GM21786 (cell line): Measurements from ENCODE around the gene ALG12.

Source experiments
- ATAC-seq: cut with Tn5 transposase; IDR thresholded peaks from one replicate; pipeline ENCODE4 v1.9.1; 2021; ENCODE audit not compliant: unreplicated experiment

ALG12 gene

DNA sequence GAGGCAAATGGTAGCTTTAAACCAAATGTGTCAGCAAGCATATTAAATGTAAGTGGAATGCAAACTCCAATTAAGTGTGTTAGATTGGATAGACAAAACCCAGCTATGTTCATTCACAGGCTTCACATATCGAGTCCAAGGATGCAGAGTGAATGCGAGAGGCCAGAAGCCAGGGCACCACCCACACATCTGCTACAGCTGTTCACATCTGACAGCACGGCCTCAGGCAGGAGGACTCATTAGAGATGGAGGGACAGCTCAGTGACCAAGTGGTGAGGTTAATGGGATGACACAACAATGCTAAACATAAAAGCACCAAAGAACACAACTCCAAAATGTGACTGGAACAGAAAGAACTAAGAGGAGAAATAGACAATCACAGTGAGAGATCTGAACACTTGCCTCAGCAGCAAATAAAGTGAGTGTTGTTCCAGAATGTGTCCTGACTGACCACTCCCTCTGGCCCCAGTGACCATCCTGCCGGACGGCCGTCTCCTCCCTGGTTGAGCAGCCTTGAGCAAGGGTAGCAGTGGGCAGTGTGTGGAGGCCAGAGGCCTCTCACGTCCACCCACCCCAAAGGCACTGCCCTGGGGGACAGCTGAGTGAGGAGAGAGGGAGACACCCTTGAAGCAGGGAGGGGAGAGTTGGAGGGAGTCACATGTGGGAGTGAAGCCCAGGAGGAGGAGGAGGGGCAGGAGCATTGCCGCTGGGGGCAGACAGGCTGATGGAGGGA lies 23.8 kb downstream of the ALG12 start:
- ATAC-seq = no peak

DNA sequence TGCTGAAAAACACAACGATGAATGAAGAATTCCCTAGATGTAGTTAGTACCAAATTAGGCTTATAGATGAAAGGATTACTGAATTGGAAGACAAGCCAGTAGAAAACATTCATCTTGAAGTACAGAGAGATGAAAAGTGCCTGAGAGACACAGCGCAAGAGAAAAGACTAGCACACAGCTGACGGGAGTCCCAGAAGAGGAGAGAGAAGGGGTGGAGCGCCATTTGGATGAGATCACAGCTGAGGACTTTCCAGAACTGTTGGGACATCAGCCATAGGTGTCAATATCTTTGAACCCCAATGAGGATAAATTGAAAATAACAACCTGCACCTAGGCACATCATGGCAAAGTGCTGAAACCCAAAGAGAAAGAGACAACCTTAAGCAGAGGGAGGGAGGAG lies 25.2 kb downstream of the ALG12 start:
- no peak for ATAC-seq

DNA sequence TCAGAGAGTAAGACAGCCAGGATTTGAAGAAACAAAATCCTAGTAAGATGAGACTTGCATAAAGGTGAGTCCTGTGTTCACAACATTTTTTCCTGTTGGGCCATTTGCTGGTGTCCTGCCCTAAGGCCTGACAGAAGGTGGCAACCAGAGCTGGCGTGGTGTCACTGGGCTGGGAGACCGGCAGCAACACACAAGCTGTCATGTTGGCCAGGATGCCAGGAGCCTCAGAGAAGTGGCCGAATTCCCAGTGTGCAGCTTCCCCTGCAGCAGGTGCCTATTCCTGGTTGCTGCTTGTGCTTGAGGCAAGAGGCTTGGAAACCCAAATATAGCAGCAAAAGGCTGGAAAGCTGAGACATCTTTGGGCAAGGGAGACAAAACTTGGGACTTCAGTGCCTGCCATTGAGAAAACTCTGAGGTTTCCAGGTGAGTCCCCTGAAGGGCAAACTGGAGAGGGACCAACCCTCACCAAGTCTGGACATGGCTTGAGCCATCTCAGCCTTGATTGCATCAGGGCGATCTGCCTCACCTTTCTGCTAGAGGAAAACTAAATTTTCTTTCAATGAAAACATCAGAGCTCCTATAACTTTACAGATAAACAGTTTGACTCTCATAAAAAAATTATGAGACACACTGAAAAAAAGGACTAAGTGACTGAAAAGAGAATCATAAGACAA lies 25.9 kb downstream of the ALG12 start:
- ATAC-seq = no peak

DNA sequence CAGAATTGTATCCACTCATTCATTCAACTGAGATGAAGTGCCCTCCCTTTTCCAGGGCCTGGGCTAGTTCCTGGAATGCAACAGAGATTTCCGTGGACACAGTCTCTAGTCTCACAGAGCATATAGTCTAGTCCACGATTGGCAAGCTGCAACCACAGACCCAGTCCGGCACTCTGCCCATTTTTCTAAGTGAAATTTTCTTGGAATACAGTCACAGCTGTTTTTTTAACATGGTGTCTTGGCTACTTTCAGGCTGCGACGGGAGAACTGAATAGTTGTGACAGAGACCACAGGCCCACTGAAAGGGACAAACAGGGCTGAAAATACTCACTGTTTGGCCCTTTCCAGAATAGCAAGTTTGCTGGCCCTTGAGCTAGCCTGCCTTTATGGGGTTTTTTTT lies 29.2 kb downstream of the ALG12 start:
- no peak for ATAC-seq

DNA sequence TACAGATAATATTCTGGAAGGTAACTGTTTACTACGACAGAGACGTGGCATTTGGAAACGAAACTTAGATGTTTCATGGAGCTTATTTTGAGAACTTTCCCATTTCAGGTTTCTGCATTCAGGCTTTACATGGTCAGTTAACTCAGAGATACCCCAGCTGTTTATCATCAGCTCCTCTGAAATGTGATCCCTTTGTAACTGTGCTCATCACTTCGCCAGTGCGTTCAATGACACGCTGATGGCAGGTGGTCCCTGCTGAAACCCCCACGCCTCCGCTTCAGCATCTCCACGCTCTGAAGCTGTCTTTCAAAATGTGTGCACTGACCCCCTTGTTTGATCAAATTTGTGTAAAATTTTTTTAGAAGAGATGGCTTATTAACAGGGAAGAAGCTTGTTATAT lies 30.5 kb downstream of the ALG12 start:
- no peak for ATAC-seq

DNA sequence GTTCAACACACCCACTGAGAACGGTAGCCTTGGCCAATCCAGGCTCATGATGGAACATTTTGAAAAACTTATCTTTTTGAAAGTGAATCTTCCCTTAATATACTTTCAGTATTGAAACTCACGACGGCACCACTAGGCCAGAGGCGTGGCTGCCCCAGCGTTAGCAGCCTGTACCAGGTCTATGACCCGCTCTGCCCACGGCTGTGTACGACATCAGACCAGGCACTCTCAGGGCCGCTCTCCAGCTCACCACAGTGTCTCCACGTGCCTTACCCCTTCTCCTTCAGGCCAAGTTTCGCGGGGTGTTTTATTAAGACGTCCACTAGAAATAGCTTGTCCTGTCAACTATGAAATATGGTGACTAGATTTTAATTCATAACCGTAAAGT lies 31.2 kb downstream of the ALG12 start:
- ATAC-seq = no peak

DNA sequence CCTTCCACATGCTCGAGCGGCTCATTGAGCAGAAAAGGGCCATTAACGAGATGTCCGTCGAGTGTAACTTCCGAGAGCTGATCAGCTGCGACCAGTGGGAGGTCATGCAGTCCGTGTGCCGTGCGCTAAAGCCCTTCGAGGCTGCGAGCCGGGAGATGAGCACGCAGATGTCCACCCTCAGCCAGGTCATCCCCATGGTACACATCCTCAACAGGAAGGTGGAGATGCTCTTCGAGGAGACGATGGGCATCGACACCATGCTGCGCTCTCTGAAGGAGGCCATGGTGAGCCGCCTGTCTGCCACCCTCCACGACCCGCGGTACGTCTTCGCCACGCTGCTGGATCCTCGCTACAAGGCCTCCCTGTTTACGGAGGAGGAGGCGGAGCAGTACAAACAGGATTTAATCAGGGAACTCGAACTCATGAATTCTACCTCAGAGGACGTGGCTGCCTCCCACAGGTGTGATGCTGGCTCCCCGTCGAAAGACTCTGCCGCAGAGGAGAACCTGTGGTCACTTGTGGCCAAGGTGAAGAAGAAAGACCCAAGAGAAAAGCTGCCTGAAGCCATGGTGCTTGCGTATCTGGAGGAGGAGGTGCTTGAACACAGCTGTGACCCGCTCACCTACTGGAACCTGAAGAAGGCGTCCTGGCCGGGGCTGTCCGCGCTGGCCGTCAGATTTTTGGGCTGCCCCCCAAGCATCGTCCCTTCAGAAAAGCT lies 31.7 kb downstream of the ALG12 start:
- ATAC-seq = no peak

DNA sequence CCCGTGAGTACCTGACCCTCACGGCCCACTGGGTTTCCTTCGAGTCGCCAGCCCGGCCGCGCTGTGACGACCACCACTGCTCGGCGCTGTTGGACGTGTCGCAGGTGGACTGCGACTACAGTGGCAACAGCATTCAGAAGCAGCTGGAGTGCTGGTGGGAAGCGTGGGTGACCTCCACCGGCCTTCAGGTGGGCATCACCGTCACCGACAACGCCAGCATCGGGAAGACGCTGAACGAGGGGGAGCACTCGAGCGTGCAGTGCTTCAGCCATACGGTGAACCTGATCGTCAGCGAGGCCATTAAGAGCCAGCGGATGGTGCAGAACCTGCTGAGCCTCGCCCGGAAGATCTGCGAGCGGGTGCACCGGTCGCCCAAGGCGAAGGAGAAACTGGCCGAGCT lies 32.4 kb downstream of the ALG12 start:
- ATAC-seq = no peak

DNA sequence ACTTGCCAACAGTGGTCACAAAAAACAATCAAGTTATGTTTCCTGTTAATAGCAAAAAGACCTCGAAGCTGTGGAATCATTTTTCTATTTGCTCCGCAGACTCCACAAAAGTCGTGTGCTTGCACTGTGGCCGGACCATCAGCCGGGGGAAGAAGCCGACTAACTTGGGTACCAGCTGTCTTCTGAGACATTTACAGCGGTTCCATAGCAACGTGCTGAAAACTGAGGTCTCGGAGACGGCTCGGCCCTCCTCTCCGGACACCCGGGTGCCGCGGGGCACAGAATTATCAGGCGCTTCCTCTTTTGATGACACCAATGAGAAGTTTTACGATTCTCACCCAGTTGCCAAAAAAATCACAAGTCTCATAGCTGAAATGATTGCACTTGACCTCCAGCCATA lies 33.0 kb downstream of the ALG12 start:
- no peak for ATAC-seq

DNA sequence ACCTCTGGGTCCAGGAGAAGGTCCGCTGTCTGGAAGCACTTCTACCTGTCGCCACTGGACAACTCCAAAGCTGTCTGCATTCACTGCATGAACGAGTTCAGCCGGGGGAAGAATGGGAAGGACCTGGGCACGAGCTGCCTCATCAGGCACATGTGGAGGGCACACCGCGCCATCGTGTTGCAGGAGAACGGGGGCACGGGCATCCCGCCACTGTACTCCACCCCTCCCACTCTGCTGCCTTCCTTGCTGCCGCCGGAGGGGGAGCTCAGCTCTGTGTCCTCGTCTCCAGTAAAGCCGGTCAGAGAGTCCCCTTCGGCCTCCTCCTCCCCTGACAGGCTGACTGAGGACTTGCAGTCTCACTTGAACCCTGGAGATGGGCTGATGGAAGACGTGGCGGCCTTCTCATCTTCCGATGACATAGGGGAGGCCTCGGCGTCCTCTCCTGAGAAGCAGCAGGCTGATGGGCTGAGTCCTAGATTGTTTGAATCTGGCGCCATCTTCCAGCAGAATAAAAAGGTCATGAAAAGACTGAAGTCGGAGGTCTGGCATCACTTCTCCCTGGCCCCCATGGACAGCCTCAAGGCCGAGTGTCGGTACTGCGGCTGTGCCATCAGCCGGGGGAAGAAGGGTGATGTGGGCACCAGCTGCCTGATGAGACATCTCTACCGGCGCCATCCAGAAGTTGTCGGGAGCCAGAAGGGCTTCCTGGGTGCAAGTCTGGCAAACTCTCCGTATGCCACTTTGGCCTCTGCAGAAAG lies 33.6 kb downstream of the ALG12 start:
- no peak for ATAC-seq

DNA sequence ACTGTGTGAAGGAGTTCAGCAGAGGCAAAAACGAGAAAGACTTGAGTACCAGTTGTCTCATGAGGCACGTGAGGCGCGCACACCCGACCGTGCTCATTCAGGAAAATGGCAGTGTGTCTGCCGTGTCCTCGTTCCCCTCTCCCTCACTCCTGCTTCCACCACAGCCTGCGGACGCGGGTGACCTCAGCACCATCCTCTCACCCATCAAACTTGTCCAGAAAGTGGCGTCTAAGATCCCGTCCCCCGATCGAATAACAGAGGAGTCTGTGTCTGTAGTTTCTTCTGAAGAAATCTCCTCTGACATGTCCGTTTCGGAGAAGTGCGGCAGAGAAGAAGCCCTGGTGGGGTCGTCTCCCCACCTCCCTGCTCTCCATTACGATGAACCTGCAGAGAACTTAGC lies 34.2 kb downstream of the ALG12 start:
- no peak for ATAC-seq

DNA sequence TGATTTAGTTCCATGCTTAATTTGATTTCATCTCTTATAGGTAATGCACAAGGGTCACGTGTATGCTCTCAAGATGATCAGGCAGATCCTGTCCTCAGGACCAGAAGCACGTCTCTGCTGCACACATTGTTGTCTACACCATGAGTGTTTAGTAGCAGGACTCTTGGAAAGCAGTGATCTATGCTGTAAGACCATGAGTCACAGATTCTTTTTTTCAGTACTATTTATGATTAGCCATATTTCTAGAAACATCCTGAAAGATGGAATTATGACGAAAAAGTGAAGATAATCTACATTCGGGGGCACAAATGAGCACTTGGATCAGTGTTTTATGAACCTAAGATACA lies 35.0 kb downstream of the ALG12 start:
- ATAC-seq = no peak

DNA sequence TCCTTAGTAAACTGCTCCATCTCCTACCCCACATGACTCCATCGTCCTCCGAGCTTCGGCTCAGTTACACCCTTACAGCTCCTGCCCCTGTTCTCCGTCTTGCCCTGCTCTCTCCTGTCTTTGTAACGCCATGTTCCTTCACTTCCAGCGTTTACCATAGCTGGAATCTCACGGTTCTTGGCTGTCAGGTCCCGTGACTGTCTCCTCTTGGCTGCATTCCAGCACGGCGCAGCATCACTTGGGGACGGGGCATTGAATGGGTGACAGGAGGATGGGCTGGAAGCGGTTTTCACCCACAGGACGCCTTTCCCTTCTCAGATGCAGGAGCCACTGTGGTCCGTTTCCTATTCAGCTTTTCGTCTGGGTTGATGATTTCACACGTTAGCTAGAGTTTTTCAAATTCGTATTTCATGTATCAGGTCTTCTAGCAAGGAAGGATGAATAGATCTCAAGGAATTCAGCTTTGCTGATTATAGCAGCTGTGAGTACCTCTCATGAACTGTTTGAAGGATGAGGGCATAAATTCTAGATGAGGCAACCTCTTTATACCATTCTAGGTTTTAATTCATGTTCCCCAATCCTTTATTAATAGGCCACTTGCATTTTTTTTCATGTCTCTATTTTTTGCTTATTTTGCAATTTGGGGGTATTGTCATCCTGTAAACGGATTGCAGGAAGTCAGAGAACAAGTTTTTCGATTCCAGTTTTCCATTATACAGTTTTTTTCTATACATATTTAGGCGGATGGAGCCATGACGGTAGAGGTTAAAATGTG lies 35.5 kb downstream of the ALG12 start:
- no peak for ATAC-seq

DNA sequence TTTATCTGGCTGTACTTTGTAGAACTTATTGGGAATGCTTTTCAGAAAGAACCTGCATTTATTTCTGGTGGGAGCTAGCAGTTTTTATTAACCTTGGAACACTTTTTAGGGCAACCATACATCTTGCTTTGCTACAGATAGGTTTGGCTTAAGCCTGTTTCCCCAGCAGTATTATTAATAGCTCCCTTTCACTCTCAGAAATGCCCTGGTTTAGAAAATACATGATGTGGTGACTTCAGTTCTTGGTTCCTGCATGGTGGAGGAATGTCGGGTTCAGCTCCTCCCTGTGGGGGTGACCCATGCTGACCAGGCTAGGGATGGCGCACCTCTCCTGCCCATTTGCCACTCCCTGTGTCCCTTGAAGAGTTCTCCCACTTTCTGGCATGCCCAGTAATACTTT lies 36.4 kb downstream of the ALG12 start:
- ATAC-seq = no peak

DNA sequence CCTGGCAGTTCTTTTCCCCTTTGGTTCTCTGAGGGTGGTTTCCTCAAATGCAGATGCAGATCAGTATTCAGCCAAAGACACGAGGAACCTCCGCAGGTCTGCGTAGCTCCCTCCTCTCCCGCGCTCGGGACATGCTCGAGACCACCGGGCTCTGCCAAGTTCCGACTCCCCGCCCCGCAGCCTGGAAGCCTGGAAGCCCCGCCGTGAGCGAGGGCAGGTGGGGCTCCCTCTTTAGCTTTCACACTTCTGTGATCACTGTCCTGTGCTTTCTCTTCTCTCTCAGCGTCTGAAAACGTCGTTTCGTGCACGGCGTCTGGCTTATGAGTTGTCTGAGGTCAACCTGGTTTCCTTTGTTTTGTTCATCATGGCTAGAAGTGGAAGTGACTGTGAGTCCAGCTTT lies 38.0 kb downstream of the ALG12 start:
- ATAC-seq = no peak

DNA sequence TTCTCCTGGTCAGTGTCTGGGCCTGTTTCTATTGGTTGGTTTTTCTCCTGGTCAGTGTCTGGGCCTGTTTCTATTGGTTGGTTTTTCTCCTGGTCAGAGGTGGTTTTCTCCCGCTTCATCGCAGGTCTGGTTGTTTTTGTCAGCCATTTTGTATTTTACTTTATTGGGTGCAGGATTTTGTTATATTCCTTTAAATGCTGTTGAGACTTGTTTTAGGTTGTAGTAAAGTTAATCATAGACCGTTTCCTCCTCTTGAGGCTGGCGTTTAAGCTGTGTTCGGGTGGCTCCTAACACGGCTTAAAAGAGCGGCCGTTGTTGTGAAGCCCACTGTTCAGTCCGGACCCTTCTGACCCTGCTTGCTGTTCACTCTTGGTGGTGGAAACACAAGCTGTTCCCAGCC lies 38.4 kb downstream of the ALG12 start:
- no peak for ATAC-seq

DNA sequence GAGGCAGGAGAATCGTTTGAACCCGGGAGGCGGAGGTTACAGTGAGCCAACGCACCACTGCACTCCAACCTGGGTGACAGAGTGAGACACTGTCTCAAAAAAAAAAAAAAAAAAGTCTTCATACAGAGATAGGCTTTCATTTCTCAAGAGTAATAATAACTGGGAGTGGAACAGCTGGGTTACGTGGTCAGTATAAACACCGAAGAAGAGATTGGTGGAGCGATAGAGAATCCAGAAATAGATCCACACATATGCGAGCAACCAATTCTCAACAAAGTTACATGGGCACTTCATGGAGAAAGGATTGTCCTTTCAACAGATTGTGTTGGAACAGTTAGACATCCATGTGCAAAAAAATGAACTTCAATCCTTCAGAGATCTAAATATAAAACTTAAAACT lies 40.0 kb downstream of the ALG12 start:
- ATAC-seq = no peak

DNA sequence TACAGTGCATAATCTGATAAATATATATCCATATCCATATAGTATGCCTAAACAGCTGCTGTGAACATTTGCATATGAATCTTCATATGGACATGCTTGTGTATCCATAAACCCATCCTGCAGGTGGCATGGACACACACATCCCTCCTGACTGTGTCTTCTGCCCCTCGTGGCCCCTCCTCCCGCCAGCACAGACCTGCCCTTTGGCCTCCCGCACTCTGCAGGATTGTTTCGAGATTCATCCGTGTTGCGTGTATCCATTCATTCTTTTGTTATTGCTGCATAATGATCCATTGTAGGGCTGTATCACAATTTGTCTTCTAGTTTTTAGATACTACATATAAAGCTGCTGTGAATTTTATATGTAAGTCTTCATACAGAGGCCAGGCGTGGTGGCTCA lies 40.6 kb downstream of the ALG12 start:
- no peak for ATAC-seq

DNA sequence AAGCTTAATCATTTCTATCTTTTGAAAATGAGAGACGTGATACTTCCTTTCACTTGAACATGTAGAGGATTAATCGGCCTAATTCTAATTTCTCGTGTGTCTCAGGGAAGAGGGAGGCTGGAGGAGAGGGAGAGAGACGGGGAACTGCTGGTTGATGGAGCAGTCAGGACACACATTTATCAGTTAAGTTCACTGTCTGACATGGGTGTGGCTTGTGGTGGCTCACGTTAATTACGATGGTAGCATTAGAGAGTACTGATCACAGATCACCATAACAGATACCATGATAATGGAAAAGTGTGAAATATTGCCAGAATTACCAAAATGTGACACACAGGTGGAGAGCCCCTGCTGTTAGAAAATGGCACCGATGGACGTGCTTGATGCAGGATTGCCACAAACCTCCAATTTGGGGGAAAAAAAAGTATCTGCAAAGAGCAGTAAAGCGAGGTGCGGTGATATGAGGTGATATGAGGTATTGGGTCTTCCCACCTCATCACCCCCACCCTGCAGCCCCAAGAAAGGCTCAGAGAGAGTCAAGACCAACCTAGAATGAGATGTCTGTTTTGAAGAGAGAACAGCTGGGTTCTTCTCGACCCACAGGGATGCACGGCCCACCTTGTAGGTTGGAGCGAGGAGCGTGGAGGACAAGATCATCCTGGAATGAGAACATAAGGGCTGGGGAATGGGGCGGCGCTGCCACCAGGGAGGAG lies 44.9 kb downstream of the ALG12 start:
- ATAC-seq = no peak

DNA sequence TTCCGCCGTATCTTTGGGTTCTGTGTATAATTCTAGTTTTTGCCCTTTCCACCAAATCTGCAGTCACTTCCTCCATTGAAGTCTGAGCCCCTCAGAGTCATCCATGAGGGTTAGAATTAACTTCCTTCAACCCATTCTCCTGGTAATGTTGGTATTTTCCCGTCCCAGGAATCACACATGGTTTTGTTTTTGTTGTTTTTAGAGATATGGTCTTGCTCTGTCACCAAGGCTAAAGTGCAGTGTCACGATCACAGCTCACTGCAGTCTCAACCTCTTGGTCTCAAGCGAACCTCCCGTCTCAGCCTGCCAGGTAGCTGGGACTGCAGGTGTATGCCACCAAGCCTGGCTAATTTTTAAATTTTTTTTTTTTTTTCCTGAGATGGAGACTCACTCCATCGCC lies 45.9 kb downstream of the ALG12 start:
- no peak for ATAC-seq
